PFSK-1 (cell line): ENCODE measurements around the gene ANXA2R.

Source experiments
- POLR2AphosphoS5 ChIP-seq: IDR thresholded peaks from 2 replicates; pipeline ENCODE4 v1.6.1; 2012; ENCODE audit warnings: low read depth, mild to moderate bottlenecking, control low read depth, low read length, moderate library complexity
- TF ChIP-seq, protein P1 (sequence below), 2 experiments: IDR thresholded peaks; 2 replicates each; pipeline versions ENCODE4 v1.6.1 to v1.8.0; 2011 to 2012; ENCODE audit warnings: low read depth in 2 of 2, low read length in 2 of 2, control low read depth in 1 of 2, inconsistent platforms in 1 of 2, mild to moderate bottlenecking in 1 of 2, moderate library complexity in 1 of 2; ENCODE audit not compliant: insufficient read depth in 1 of 2

GRCh38 chr5:43038496-43038989 is 1.6 kb downstream of the ANXA2R start:
- TF ChIP-seq, protein P1, sequence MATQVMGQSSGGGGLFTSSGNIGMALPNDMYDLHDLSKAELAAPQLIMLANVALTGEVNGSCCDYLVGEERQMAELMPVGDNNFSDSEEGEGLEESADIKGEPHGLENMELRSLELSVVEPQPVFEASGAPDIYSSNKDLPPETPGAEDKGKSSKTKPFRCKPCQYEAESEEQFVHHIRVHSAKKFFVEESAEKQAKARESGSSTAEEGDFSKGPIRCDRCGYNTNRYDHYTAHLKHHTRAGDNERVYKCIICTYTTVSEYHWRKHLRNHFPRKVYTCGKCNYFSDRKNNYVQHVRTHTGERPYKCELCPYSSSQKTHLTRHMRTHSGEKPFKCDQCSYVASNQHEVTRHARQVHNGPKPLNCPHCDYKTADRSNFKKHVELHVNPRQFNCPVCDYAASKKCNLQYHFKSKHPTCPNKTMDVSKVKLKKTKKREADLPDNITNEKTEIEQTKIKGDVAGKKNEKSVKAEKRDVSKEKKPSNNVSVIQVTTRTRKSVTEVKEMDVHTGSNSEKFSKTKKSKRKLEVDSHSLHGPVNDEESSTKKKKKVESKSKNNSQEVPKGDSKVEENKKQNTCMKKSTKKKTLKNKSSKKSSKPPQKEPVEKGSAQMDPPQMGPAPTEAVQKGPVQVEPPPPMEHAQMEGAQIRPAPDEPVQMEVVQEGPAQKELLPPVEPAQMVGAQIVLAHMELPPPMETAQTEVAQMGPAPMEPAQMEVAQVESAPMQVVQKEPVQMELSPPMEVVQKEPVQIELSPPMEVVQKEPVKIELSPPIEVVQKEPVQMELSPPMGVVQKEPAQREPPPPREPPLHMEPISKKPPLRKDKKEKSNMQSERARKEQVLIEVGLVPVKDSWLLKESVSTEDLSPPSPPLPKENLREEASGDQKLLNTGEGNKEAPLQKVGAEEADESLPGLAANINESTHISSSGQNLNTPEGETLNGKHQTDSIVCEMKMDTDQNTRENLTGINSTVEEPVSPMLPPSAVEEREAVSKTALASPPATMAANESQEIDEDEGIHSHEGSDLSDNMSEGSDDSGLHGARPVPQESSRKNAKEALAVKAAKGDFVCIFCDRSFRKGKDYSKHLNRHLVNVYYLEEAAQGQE (IDR thresholded peaks at IDR 0.05; ENCODE audit: insufficient read depth in 1 of 2, low read depth in 2 of 2, low read length in 2 of 2) = no peak
- TF ChIP-seq POLR2AphosphoS5 = no peak
